GM06990 (cell line): ENCODE measurements around the gene MIB2.
A peak's percentile ranks its signal among the peaks of the same experiment; 100 is the strongest.

Experiments
- DNase-seq: peaks from one replicate; pipeline ENCODE4 v3.0.0-alpha.2; 2011; ENCODE audit not compliant: insufficient read length; ENCODE audit errors: extremely low read depth
- H3K27me3 ChIP-seq: replicated peaks from 2 replicates; pipeline ENCODE4 v1.6.0; 2011; ENCODE audit warnings: low read length; ENCODE audit not compliant: control insufficient read depth, insufficient read depth
- H3K36me3 ChIP-seq: 2 replicates; pipeline ENCODE4 v1.5.1; 2011; ENCODE audit warnings: low read length; ENCODE audit not compliant: control insufficient read depth, insufficient read depth
- H3K4me3 ChIP-seq: replicated peaks from 2 replicates; pipeline ENCODE4 v1.5.1; 2011; ENCODE audit warnings: low read depth, mild to moderate bottlenecking, control low read depth, low read length
- CTCF ChIP-seq: IDR thresholded peaks from 2 replicates; pipeline ENCODE4 v1.5.1; 2011; ENCODE audit warnings: low read length, control low read depth, mild to moderate bottlenecking, inconsistent platforms; ENCODE audit not compliant: insufficient read depth, poor library complexity, severe bottlenecking

The MIB2 gene

GRCh38 chr1:1574721-1575537 is 40.4 kb upstream of the MIB2 start, which contains the start of gene SSU72:
SSU72 (minus strand) TSS chr1:1574863; CDS start chr1:1574557, 306 bp downstream.
- H3K4me3 ChIP-seq, result peak within 1 kb of the TSS; percentile 99
- no peaks in the 10 kb centered on the region for H3K27me3 ChIP-seq
- no peak for TF ChIP-seq CTCF
- peaks cover 3% of the 10 kb centered on the region for H3K36me3 ChIP-seq
- DNase-seq, result peak; percentile 92

GRCh38 chr1:1577367-1578011 is 37.8 kb upstream of the MIB2 start:
- no peak for DNase-seq
- TF ChIP-seq CTCF, result no peak
- no peaks in the 10 kb centered on the region for H3K36me3 ChIP-seq
- H3K4me3 ChIP-seq, result no peak overlapping the region
- no peaks in the 10 kb centered on the region for H3K27me3 ChIP-seq

- TF ChIP-seq CTCF, result no peak
- Histone ChIP-seq H3K27me3 (no peaks in the 10 kb centered on the region), H3K4me3 (no peak overlapping the region), H3K36me3 (no peaks in the 10 kb centered on the region)
- no peak for DNase-seq
Measured at GRCh38 chr1:1578371-1578940, 36.8 kb upstream of the MIB2 start.

- no peak for DNase-seq
- no peak for TF ChIP-seq CTCF
- Histone ChIP-seq H3K36me3 (no peaks in the 10 kb centered on the region), H3K27me3 (no peaks in the 10 kb centered on the region), H3K4me3 (no peak overlapping the region)
Measured at GRCh38 chr1:1582585-1583346, 32.5 kb upstream of the MIB2 start.

- H3K4me3 ChIP-seq, result no peak overlapping the region
- H3K27me3 ChIP-seq, result no peaks in the 10 kb centered on the region
- H3K36me3 ChIP-seq, result no peaks in the 10 kb centered on the region
- TF ChIP-seq CTCF, result no peak
- DNase-seq, result no peak
Measured at GRCh38 chr1:1583347-1584010, 31.8 kb upstream of the MIB2 start.
